Right hindlimb (tissue), 1 donor: ENCODE measurements around the gene CTSA.
"Not testable (repeated sequence)": the region's sequence is repeated elsewhere in the genome, so short reads cannot be mapped to it uniquely, and the experiment has no call there.

Experiments used
- DNase-seq: peaks from one replicate; pipeline ENCODE4 v3.0.0-alpha.2; 2018

CTSA gene

DNA sequence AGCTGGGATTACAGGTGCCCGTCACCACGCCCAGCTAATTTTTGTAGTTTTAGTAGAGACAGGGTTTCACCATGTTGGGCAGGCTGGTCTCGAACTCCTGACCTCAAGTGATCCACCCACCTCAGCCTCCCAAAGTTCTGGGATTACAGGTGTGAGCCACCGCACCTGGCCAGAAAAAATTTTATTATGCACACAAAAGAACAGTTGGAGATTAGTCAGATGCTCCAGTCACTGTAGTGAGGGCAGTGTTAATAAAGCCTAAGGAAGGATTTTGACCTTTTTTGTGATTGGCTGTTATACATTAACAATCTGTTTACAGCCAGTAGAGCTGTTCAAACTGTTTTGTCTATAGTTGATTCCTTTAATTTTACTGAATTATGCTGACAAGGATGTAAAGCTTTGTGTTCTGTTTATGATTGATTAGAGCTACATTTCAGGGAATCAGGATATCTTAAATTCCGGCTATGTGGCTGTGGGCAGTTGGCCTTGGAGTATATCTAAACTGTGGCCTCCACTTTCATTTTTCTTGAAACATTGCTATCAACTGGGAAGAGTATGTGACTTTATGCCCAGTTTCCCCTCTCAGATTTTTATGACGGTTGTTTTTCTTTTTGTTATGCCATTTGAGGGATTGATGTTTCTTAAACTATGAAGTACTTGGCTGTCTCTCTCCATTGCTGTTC lies 23.9 kb upstream of the CTSA start:
- DNase-seq: no peak

DNA sequence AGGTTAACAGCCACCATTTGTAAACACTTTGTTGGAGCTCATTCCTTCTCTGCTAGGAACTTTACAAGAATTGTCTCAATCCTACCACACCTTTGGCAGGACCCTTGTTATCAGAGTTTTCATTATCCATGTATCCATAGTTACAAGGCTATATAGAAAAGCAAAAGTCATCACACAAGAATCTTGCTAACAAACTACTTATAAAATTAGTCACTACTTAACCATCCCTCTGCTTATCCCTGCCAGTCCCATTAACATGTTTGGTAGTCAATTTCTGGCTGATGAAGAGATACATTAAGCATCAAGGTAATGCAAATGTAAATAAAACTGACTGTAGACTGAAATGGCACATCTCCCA lies 23.3 kb upstream of the CTSA start:
- no peak for DNase-seq

DNA sequence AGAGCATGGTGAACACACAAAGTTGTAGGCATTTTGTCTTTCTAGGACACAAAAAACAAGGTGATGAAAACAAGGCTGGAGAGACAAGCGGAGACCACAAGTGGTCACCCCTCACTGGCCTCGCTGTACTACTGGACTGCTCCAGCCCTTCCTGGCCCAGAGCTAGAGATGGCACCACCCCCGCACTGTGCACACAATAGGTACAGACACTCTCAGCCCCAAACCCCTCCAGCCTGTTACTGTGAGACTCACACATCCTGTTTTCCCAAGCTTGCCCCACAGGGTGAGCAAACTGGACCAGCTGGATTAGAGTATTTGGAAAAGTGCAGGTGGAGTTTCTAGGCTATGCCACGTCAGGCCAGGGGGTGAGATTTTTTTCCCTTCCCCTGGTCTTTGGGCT lies 18.5 kb upstream of the CTSA start:
- DNase-seq: no peak

DNA sequence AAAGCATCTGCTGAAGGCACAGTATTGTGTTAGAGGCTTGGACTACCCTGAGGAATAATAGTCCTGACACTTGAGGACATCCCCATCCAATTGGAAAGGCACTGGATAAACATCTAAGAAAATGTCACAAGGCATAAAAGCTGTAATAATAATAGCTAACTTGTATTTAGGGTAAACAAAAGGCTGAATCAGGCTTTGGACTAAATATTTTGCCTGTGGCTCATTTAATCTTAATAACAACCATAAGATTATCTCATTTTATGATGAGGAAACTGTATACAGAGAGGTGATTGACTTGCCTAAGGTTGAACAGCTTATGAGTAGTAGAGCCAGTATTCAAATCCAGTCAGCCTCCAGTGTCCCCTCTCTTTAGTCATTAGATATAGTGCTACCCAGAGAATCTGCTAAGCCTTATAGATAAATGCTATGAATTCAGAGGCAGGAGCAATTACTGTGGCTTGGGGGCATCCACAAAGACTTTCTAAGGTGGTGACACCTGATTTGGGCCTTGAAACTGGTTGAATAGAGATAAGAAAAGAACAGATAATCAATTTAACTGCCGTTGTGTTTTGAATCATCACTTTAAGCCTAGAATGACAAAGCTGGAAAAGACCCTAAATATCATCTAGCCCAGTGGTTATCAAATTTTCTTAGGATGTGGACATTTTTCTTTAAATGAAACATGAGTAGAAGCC lies 17.6 kb upstream of the CTSA start:
- DNase-seq: no peak

DNA sequence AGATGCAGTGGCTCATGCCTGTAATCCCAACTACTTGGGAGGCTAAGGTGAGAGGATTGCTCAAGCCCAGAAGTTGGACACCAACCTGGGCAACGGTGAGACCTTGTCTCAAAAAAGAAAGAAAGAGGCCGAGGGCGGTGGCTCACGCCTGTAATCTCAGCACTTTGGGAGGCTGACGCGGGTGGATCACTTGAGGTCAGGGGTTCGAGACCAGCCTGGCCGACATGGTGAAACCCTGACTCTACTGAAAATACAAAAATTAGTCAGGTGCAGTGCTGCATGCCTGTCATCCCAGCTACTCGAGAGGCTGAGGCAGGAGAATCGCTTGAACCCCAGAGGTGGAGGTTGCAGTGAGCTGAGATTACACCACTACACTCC lies 17.0 kb upstream of the CTSA start:
- DNase-seq: not testable (repeated sequence)

DNA sequence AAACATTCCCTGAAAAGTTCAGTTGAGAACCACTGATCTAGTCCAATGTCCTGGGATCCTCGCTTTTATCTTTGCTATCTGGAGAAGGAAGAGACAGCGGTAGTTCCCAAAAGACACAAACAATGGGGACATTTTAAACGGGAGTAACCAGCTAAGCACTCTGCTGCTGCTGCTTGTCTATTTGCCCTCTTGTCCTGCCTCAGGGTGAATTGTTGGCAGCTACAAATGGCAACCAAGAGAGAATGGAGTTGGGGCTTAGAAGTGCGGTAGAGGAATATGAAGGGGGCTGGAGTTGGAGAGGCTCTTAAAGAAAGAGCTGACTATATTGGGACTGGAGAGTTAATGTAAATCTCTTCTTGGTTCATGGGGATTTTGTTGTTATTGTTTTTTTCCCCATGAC lies 16.6 kb upstream of the CTSA start:
- no peak for DNase-seq

DNA sequence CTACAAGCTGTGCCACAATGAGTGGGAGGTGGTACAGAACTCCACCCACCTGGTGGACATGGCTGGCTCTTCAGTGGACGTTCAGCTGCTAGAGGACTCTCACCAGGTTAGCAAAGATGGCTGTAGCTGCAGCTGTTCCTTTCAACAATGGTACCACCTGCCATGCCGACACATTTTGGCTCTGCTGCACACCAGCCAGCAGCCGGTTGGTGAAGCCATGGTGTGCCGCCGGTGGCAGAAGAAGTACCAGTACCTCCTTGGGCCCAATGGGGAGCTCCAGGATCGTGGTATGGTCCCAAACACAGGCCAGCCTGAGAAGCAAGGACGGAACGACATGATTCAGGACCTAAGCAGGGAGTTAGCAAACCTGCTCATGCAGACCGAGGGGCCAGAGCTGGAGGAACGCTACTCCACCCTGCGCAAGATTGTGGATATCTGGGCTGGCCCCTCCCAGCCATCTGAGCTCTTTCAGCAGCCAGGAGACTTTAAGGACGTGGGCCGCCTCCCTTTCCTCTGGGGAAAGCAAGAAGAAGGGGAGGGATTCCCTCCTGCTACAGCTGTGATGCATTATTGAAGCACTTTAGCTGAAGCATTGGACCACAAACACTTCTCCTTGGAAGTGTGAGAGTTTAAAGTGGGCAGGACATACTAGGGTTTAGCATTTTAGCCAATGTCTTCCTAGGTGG lies 12.9 kb upstream of the CTSA start:
- DNase-seq: no peak

DNA sequence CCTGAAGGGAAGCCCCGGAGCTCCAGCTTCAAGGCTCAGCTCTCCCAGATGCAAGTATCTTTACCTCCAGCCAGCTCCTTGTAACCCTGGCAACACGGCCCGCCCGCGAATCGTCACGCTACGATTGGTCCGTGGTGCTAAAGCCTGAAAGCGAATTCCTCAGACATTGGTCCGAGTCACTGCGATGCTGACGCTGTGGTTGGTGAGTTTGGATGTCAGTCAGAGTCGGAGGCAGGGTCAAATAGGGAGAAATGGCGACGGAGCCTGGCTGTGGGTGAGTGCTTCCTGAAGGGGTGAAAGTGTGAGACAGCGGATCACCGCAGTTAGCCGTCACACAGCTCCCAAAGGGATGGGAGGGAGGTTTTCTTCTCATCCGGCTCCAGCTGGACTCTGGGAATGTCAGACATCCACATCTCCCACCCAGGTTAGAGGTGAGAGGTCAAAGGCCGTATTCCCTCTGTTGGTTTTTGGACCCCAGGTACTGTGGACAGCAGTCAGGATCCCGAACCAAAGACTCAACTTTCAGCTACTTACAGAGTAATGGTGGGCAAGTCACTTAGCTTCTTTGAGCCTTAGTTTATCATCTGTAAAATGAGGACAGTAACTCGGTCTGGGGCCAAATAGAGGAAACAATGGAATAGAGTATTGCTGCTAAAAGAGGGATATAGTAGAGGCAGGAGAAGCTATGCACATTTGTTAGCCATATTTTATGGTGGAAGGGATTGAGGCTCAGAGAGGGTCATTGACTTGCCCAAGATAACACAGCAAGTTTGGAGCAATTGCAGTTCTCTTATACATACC lies 9.9 kb upstream of the CTSA start, which contains the start of gene ZSWIM1:
Gene ZSWIM1, plus strand, starts transcription at position 240 of the 801 bp plus-strand sequence. CDS start 1,366 bp downstream, outside the sequence.
- peak; percentile 100 for DNase-seq

DNA sequence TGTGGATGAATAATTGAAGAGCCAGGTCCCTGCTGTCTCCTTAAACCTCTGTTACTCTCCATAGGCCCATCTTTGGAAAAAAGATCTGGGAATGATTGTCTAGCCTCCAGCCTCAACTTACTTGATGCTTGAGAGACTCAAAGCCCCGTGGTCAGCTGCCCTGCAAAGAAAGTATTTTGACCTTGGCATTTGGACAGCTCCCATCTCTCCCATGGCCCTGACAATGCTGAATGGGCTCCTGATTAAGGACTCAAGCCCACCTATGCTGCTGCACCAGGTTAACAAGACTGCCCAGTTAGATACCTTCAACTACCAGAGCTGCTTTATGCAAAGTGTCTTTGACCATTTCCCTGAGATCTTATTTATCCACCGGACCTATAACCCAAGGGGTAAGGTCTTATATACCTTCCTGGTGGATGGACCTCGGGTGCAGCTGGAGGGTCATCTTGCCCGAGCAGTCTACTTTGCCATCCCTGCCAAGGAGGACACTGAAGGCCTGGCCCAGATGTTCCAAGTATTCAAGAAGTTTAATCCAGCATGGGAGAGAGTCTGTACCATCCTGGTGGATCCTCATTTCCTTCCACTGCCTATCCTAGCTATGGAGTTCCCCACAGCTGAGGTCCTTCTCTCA lies 8.6 kb upstream of the CTSA start:
- no peak for DNase-seq

DNA sequence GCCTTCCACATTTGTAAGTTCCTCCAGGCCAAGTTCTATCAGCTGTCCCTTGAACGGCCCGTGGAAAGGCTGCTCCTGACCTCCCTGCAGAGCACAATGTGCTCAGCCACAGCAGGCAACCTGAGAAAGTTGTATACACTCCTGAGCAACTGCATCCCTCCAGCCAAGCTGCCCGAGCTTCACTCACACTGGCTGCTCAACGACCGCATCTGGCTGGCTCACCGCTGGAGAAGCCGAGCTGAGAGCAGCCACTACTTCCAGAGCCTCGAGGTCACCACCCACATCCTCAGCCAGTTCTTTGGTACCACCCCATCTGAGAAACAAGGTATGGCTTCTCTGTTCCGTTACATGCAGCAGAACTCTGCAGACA lies 8.1 kb upstream of the CTSA start:
- no peak for DNase-seq

DNA sequence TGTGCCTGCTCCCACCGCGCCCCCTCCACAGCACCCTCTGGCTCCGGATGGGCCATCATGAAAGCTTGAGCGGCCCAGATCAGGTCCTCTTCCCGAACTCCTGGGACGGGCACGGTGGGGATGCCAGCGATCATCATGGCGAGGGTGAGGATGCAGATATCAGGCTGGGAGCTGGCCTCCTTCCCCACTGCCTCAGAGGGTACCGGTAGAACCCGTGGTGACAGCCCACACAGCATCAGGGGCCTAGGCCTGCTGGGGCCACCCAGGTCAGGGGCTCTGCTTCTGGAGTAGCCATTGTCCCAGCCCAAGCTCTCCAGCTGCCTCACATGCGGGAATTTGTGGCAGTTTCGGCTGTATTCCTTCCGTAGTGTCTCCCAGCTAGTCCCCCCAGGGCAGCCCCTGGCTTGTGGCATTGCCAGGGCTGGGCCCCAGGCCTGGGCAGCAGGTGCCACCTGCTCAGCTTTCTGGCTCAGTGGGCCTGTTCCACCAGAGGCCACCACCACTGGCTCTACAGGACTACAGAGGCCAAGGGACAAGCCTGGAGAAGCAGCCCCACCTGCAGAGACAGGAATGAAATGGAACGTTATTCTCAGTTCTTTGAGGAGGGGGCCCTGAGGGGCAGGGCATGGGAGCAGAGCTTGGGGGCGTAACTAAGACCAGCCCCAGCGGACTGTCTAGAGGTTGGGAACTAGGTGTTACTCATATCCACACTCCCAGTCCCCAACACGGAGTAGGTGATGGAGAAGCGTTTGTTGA lies 4.4 kb upstream of the CTSA start:
- DNase-seq: no peak

DNA sequence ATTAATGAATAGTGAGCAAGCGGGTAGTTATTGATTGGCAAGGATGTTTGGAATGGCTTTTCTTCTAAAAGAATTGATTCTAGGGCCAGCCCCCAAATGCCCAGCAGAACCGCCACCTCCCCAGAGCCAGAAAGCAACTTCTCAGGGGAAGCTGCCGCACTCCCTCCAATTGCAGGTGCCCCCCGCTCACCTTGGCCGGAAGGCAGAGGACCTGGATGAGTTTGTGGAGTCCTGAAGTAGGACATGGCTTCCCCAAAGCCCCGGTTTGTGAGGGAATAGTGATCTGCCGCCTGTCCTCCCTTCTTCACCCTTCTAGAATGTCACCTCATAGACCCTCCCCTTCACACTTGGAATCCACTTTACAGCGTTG lies 3.8 kb upstream of the CTSA start, which contains the start of gene SPATA25:
Gene SPATA25, minus strand, starts transcription at position 277 of the 370 bp plus-strand sequence. Its CDS starts 32 bp downstream, at position 245.
- no peak for DNase-seq

DNA sequence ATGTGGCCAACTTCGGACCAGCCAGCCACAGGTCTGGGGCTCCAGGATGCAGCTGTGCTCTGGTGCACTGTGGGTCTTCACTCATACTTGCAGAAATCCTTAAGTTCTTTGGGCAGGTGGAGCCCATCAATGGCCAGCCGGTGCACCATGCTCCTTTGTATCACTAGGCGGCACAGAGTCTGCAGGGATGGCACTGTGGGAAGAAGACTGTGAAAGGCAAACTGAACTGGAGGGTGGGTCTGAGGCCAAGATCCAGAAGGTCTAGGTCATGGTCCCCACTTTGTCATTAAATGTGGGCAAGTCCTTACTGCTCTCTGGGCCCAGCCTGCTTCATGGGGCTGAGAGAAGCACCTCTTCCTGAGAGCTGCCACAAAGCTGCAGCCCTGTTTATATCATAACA lies 2.5 kb upstream of the CTSA start:
- no peak for DNase-seq

DNA sequence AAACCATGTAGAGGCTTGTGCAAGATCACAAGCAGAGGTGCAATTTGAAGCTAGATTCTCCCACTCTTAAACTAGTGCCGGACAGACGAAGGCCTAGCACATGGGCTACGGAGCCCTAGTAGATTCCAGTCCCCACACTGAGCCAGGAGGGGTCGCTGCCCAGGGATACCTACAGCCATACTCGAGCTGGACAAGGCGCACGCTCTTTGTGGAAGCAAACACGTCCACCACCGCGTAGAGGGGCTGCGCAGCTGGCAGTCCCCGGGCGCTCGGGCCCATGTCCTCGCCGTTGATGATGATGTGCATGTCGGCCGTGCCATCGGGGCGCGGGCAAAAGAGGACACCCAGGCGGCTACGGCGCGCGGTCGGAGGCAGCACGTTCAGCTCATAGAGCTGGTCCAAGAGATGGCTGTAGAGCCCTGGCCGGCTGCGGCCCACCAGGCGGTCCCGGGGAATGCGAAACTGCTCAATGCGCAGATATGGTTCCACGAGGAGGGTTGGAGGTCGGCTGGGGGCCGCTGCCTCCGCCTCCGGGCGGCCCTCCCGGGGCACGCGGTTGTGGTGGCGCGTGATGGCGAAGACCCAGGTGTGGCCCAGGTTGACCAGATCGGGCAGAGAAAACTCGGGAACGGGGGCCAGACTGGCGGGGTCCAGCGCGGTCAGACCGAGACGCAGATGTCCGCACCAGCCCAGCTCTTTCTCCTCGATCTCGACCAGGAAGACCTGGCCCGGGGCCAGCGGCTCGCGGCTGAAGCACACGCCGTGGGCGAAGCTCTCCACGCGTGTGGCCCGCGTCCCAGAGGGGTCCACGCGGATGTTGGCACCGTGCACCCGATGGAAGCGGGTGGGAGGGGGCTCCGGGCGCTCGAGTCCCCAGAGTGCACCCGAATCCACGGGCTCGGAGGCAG lies 804 bp upstream of the CTSA start:
- DNase-seq: peak; percentile 92

DNA sequence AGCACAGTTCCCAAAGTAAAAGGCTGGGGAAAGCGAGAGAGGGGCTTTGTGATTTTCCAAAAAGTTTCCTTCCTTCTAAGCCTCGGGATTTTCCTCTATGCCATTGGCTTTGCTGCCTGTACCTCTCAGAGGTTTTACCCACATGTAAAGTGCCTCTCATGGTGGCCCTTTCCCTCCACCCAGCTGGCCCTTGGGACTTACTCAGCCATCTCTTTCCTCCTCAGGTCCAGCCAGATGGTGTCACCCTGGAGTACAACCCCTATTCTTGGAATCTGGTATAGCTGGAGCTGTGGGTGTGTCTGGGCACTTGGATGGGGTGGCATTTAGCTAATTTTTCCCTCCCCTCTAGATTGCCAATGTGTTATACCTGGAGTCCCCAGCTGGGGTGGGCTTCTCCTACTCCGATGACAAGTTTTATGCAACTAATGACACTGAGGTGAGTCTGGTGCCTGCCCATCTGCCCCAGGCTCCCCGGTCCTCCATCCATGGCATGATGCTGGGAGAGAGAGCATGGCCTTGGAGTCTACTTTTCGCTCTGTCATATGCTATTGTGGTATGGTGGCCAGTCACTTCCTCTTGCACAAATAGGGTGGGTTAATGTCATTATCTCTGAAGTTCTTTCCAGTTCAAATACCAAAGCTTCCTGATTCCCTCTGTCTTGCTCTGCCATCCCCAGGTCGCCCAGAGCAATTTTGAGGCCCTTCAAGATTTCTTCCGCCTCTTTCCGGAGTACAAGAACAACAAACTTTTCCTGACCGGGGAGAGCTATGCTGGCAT lies 1.1 kb downstream of the CTSA start:
- no peak for DNase-seq

DNA sequence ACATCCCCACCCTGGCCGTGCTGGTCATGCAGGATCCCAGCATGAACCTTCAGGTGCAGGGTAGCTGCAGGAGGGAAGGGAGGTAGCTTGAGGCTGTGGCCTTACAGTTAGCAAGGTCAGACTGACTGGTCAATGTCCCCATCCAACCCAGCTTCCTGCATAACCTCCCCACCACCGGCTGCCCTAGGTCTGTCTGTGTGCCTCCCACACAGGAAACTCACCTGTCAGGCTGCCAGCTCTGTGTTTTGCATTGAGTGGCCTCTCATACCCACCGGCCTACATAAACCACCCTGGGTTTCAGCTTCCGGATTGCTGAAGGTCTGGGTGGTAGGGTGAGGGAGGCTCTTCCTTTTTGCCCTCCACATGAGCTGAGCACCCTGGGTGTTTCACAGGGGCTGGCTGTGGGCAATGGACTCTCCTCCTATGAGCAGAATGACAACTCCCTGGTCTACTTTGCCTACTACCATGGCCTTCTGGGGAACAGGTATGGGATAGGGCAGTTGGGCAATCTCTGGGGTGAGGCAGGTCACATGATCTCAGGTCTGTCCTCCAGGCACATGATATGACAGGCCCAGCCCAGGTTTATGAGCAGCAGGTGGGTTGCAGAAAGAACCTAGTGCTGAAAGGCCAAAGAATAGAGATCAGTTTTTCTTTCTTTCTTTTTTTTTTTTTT lies 1.8 kb downstream of the CTSA start:
- no peak for DNase-seq

DNA sequence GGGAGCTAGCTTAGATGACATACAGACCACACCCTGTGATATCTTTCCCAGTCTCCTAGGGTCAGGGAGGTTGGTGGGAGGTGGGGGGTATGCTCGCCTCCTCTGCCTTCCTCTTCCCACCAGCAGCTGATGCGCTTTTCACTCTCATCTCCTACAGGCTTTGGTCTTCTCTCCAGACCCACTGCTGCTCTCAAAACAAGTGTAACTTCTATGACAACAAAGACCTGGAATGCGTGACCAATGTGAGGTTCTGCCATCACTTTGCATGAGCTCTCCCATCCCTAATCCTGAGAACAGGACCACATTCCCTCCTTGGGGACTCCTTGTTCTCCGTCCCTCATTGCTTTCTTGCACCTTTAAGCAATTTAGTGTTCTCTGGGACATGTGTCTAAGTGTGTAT lies 2.7 kb downstream of the CTSA start:
- no peak for DNase-seq

DNA sequence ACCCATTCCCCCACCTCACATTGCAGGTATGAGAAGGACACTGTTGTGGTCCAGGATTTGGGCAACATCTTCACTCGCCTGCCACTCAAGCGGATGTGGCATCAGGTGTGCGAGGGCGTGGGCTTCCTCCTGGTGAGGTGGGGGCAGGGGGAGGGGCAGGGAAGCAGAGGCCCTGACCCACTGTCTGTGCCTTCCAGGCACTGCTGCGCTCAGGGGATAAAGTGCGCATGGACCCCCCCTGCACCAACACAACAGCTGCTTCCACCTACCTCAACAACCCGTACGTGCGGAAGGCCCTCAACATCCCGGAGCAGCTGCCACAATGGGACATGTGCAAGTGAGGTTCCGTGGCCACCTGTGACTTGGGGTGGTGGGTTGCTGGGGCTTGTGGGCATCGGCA lies 3.7 kb downstream of the CTSA start:
- DNase-seq: no peak

DNA sequence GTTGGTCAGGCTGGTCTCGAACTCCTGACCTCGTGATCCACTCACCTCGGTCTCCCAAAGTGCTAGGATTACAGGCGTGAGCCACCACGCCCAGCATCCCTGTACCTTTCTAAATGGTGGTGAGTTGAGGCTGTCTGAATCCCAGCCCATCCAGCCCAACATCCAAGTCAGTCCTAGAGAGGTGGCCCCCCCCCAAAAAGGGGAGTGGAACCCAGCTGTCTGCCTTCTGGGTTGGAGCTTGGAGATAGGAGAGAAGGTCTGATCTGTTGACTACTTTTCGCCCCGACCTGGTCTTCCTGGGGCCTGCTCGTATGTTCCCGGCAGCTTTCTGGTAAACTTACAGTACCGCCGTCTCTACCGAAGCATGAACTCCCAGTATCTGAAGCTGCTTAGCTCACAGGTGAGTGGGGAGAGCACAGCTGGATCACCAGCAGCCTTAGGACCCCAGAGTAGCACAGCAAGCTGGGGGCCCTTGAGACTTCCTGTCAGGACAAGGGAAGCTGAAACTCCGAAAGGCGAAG lies 5.6 kb downstream of the CTSA start:
- DNase-seq: no peak
